ENCODE results near the gene PEA15.

- TF ChIP-seq CTCF (IDR thresholded peaks at IDR 0.05; ENCODE audit: insufficient read depth, low read length) (no peak), POLR2AphosphoS5 (IDR thresholded peaks at IDR 0.05; ENCODE audit: low read depth) (no peak), REST (IDR thresholded peaks at IDR 0.05; ENCODE audit: insufficient replicate concordance, low read depth) (no peak), GABPA (IDR thresholded peaks at IDR 0.05; ENCODE audit: low read depth) (no peak), SPI1 (IDR thresholded peaks at IDR 0.05; ENCODE audit: borderline replicate concordance, low read depth) (no peak)
Observed at GRCh38 chr1:160156361-160156760, 48.8 kb upstream of the PEA15 start.
